ENCODE measurements around the gene TMEM255B. TPM values are rescaled to one million over a fixed set of nuclear protein-coding genes. Genes with fewer than 3 reads are reported as not detected.

Gene TMEM255B
- total RNA-seq, 1 experiment from 2014 or later: 2.8 TPM

- no peak overlapping the region for H3K18ac ChIP-seq (ENCODE audit: insufficient read length, low read depth, low read length)
- no peak overlapping the region for H3T11ph ChIP-seq (ENCODE audit: low read length)
- H3K27ac ChIP-seq (ENCODE audit: insufficient read length, low read depth, low read length): no peak overlapping the region
- H3K14ac ChIP-seq (ENCODE audit: insufficient read depth, low read length): no peak overlapping the region
- H2BK12ac ChIP-seq (ENCODE audit: insufficient read length, low read depth, low read length): no peak overlapping the region
- no peak overlapping the region for H3K4me2 ChIP-seq (ENCODE audit: insufficient read depth, insufficient read length, low read length)
- peaks cover 3% of the 10 kb centered on the region for H3K27me3 Mint-ChIP-seq (ENCODE audit: low read depth)
- no peak overlapping the region for H2BK120ac ChIP-seq (ENCODE audit: low read depth, low read length, poor library complexity, severe bottlenecking)
- no peak overlapping the region for H2BK20ac ChIP-seq (ENCODE audit: low read depth, low read length, poor library complexity, severe bottlenecking)
- no peak overlapping the region for H3K4ac ChIP-seq (ENCODE audit: low read depth, low read length)
- WGBS (ENCODE audit: extremely low coverage, insufficient read length, low lambda C conversion rate): no CpG with 5 or more reads among the region's 27 CpGs
- H3K9ac ChIP-seq (ENCODE audit: extremely low read depth, insufficient read length, low read length): no peak overlapping the region
- no peak overlapping the region for H2BK15ac ChIP-seq (ENCODE audit: low read depth, low read length)
- no peaks in the 10 kb centered on the region for H3K27me3 ChIP-seq (ENCODE audit: insufficient read depth, low read length)
- H3K23ac ChIP-seq (ENCODE audit: insufficient read length, low read depth, low read length): no peak overlapping the region
- peaks cover 3 to 12% (median 8%) of the 10 kb centered on the region in 3 experiments for H3K36me3 Mint-ChIP-seq (ENCODE audit: insufficient read depth in 1 of 3, low read depth in 3 of 3)
- H3K4me3 Mint-ChIP-seq: no peak overlapping the region
- H3K9me3 Mint-ChIP-seq: peaks cover 18 to 21% of the 10 kb centered on the region in 2 experiments
- H4K91ac ChIP-seq (ENCODE audit: insufficient read length, low read depth, low read length): no peak overlapping the region
- H4K20me1 ChIP-seq (ENCODE audit: control insufficient read depth, insufficient read depth, insufficient read length): no peaks in the 10 kb centered on the region
- H2AK5ac ChIP-seq (ENCODE audit: insufficient read length, low read length): no peak overlapping the region
- H2AFZ ChIP-seq (ENCODE audit: low read length): no peak overlapping the region
- H3K4me1 ChIP-seq (ENCODE audit: insufficient read depth, low read length): no peaks in the 10 kb centered on the region
- no peaks in the 10 kb centered on the region for H3K79me1 ChIP-seq (ENCODE audit: insufficient read depth, low read depth, low read length, poor library complexity, severe bottlenecking)
- peak overlapping the region in 1 of 3 experiments; percentile 28; a peak in 1 of 7 replicates for H3K27ac Mint-ChIP-seq
- H2BK5ac ChIP-seq (ENCODE audit: insufficient read length, low read length): no peak overlapping the region
- H3K79me2 ChIP-seq (ENCODE audit: insufficient read depth, low read length): no peaks in the 10 kb centered on the region
- no peak overlapping the region for H4K5ac ChIP-seq (ENCODE audit: insufficient read length, low read depth, low read length)
- H3K4me1 Mint-ChIP-seq: peaks cover 3 to 6% of the 10 kb centered on the region in 2 experiments; a peak in 2 of 4 replicates
- no peaks in the 10 kb centered on the region for H3K23me2 ChIP-seq (ENCODE audit: insufficient read length, low read depth, low read length, poor library complexity, severe bottlenecking)
- H3K9me3 ChIP-seq (ENCODE audit: control insufficient read depth, low read depth, low read length): no peaks in the 10 kb centered on the region
- no peak overlapping the region for H3K56ac ChIP-seq (ENCODE audit: insufficient read length, low read depth, low read length)
- no peak overlapping the region for H4K8ac ChIP-seq (replicated peaks; ENCODE audit: insufficient read length, low read depth, low read length)
- no peak for TF ChIP-seq CTCF (conservative IDR thresholded peaks at IDR 0.05)
- DNase-seq: no peak
These were observed 46.5 kb downstream of the TMEM255B start for GRCh38 chr13:113805431-113806103.

Measured in H9 (cell line).